Medulla oblongata (tissue), 1 donor: Measurements from ENCODE around the gene NPHS1.
"Not testable (repeated sequence)": the region's sequence is repeated elsewhere in the genome, so short reads cannot be mapped to it uniquely, and the experiment has no call there.

Experiments used
- DNase-seq: peaks from one replicate; pipeline ENCODE4 v3.0.0-alpha.2; 2015; ENCODE audit errors: extremely low spot score

The NPHS1 gene

GRCh38 chr19:35848486-35848885, 3.8 kb downstream of the NPHS1 start:
- DNase-seq: no peak

- DNase-seq: no peak
Observed at GRCh38 chr19:35847911-35848310, 4.4 kb downstream of the NPHS1 start.

GRCh38 chr19:35846038-35846668, 6.2 kb downstream of the NPHS1 start:
- no peak for DNase-seq

GRCh38 chr19:35845215-35846037, 6.9 kb downstream of the NPHS1 start:
- no peak for DNase-seq

- DNase-seq: no peak
Observed at GRCh38 chr19:35844482-35845214, 7.7 kb downstream of the NPHS1 start.

- no peak for DNase-seq
Observed at GRCh38 chr19:35843676-35844481, 8.4 kb downstream of the NPHS1 start.

GRCh38 chr19:35842666-35843272, 9.5 kb downstream of the NPHS1 start:
- no peak for DNase-seq

GRCh38 chr19:35841961-35842595, 10.2 kb downstream of the NPHS1 start:
- no peak for DNase-seq

- not testable (repeated sequence) for DNase-seq
Observed at GRCh38 chr19:35836096-35836495, 16.2 kb downstream of the NPHS1 start.

GRCh38 chr19:35833972-35834371, 18.3 kb downstream of the NPHS1 start:
- no peak for DNase-seq

GRCh38 chr19:35832054-35832453, 20.2 kb downstream of the NPHS1 start:
- no peak for DNase-seq

- no peak for DNase-seq
Observed at GRCh38 chr19:35830986-35831385, 21.3 kb downstream of the NPHS1 start.

GRCh38 chr19:35828692-35829301, 23.5 kb downstream of the NPHS1 start:
- peak; percentile 60 for DNase-seq

- no peak for DNase-seq
Observed at GRCh38 chr19:35824150-35824549, 28.2 kb downstream of the NPHS1 start.

GRCh38 chr19:35822579-35822978, 29.7 kb downstream of the NPHS1 start:
- DNase-seq: no peak

GRCh38 chr19:35818445-35818844, 33.9 kb downstream of the NPHS1 start:
- no peak for DNase-seq

GRCh38 chr19:35816846-35817245, 35.5 kb downstream of the NPHS1 start:
- DNase-seq: no peak

GRCh38 chr19:35816262-35816661, 36.0 kb downstream of the NPHS1 start:
- DNase-seq: no peak

- no peak for DNase-seq
Observed at GRCh38 chr19:35813043-35813890, 39.0 kb downstream of the NPHS1 start.
